K562 (cell line): ENCODE results near the gene ATP5MG. TPM values are rescaled to one million over a fixed set of nuclear protein-coding genes. Genes with fewer than 3 reads are reported as not detected.

Source experiments
- ADNP ChIP-seq: fragments of 200-800 bp; sonication (Bioruptor generic); IDR thresholded peaks from 2 replicates; pipeline ENCODE4 v1.6.1; 2016; ENCODE audit warnings: missing genetic modification characterization, missing compliant biosample characterization
- AFF4 ChIP-seq: sonication (generic); formaldehyde crosslinking; IDR thresholded peaks from 2 replicates; pipeline ENCODE4 v1.8.0; 2023; ENCODE audit warnings: mild to moderate bottlenecking, missing genetic modification reagents
- ARID1B ChIP-seq: fragments of 450-650 bp; IDR thresholded peaks from 2 replicates; pipeline ENCODE4 v1.6.1; 2016; ENCODE audit warnings: antibody characterized with exemption, mild to moderate bottlenecking, inconsistent platforms
- C11orf30 ChIP-seq: fragments of 450-650 bp; IDR thresholded peaks from 2 replicates; pipeline ENCODE4 v1.6.1; 2016; ENCODE audit warnings: low read depth, mild to moderate bottlenecking
- CBFB ChIP-seq: sonication (generic); formaldehyde crosslinking; IDR thresholded peaks from 2 replicates; pipeline ENCODE4 v1.4.0; 2020; ENCODE audit warnings: mild to moderate bottlenecking, missing genetic modification reagents
- CBX5 ChIP-seq: IDR thresholded peaks from 2 replicates; pipeline ENCODE4 v1.6.1; 2014; ENCODE audit warnings: low read depth, borderline replicate concordance
- FOXP1 ChIP-seq: sonication (generic); formaldehyde crosslinking; IDR thresholded peaks from 2 replicates; pipeline ENCODE4 v1.8.0; 2022; ENCODE audit warnings: mild to moderate bottlenecking, missing genetic modification reagents
- NEUROD1 ChIP-seq: fragments of 150-350 bp; IDR thresholded peaks from 2 replicates; pipeline ENCODE4 v1.6.1; 2014; ENCODE audit warnings: borderline replicate concordance, low read length, low read depth; ENCODE audit not compliant: partially characterized antibody
- PATZ1 ChIP-seq: fragments of 250-450 bp; sonication (Bioruptor Pico); IDR thresholded peaks from 2 replicates; pipeline ENCODE4 v1.5.0; 2020; ENCODE audit warnings: mild to moderate bottlenecking, borderline replicate concordance
- SMAD2 ChIP-seq: fragments of 150-350 bp; IDR thresholded peaks from 2 replicates; pipeline ENCODE4 v1.6.1; 2014; ENCODE audit warnings: low read depth, mild to moderate bottlenecking, low read length
- SMC3 ChIP-seq: conservative IDR thresholded peaks from 2 replicates; pipeline ENCODE4 v1.6.1; 2011; ENCODE audit warnings: low read depth, low read length, improper control_type of control experiment; ENCODE audit not compliant: insufficient read depth
- SP2 ChIP-seq: IDR thresholded peaks from 2 replicates; pipeline ENCODE4 v1.6.1; 2011; ENCODE audit warnings: mild to moderate bottlenecking, low read depth, low read length, moderate library complexity; ENCODE audit not compliant: poor library complexity, severe bottlenecking; ENCODE audit errors: extremely low read depth
- TAF7 ChIP-seq: fragments of 450-650 bp; IDR thresholded peaks from 2 replicates; pipeline ENCODE4 v1.6.1; 2016; ENCODE audit warnings: missing genetic modification characterization, missing compliant biosample characterization
- TBL1XR1 ChIP-seq, 2 experiments: IDR thresholded peaks; 2 replicates each; pipeline ENCODE4 v1.6.1; 2012; ENCODE audit warnings: improper control_type of control experiment in 2 of 2, low read length in 2 of 2, mild to moderate bottlenecking in 1 of 2
- ZFP30 ChIP-seq: fragments of 250-450 bp; sonication (Bioruptor Pico); IDR thresholded peaks from 2 replicates; pipeline ENCODE4 v1.8.0; 2022; ENCODE audit warnings: moderate library complexity, mild to moderate bottlenecking, inconsistent platforms, borderline replicate concordance
- ZNF324 ChIP-seq: fragments of 250-450 bp; sonication (Bioruptor Pico); IDR thresholded peaks from 2 replicates; pipeline ENCODE4 v1.4.0; 2020; ENCODE audit warnings: mild to moderate bottlenecking
- ZNF347 ChIP-seq: fragments of 450-650 bp; formaldehyde crosslinking; IDR thresholded peaks from 2 replicates; pipeline ENCODE4 v1.4.0; 2020; ENCODE audit warnings: low read depth, mild to moderate bottlenecking, moderate library complexity
- polyA plus RNA-seq, 8 experiments: library from polyadenylated mRNA; depleted of rRNA in 4 of 8; stranded (reverse) in 5 of 8; unstranded in 3 of 8; fragments of >200 nt; fragmentation: Nextera tagmentation in 2 of 8; fragmentation: Illumina TruSeq in 1 of 8; extraction: Ambion mirVana in 2 of 8; extraction: Trizol in 1 of 8; gene quantifications; 2 replicates each; pipeline versions ENCODE4 v1.2.1 to v1.2.3, GENCODE V29; 2011 to 2014; ENCODE audit warnings: inconsistent platforms in 1 of 8, missing spikeins in 1 of 8
- total RNA-seq, 7 experiments: library from RNA; depleted of rRNA in 6 of 7; stranded (reverse); fragments of >200 nt in 6 of 7; fragmentation: Illumina TruSeq in 2 of 7; extraction: Trizol in 2 of 7; gene quantifications; 2 replicates each; pipeline versions ENCODE4 v1.2.1 to v1.2.3, GENCODE V29; 2011 to 2021; ENCODE audit warnings: low replicate concordance in 1 of 7
- TF ChIP-seq, protein P1 (sequence below): sonication (generic); formaldehyde crosslinking; IDR thresholded peaks from 2 replicates; pipeline ENCODE4 v1.8.0; 2022; ENCODE audit warnings: mild to moderate bottlenecking, missing genetic modification reagents

Gene ATP5MG
- total and polyA plus RNA-seq, 9 of the 15 experiments (the other 6 are each of a cell fraction or from before 2014, with no cell fraction given) = 301 to 2,138 (median 434) TPM

- TF ChIP-seq PATZ1 (CRISPR knock-in tag) = no peak
- no peak for TF ChIP-seq SMAD2
- no peak for TF ChIP-seq CBFB
- no peak for TF ChIP-seq TBL1XR1 (IDR thresholded peaks at IDR 0.05; ENCODE audit: low read length in 2 of 2)
- TF ChIP-seq C11orf30 = peak; percentile 82
- no peak for TF ChIP-seq ZNF347 (CRISPR knock-in tag)
- no peak for TF ChIP-seq NEUROD1
- TF ChIP-seq CBX5 = no peak
- no peak for TF ChIP-seq ADNP
- no peak for TF ChIP-seq ZFP30 (CRISPR knock-in tag)
- TF ChIP-seq TAF7 (tag) = no peak
- no peak for TF ChIP-seq AFF4 (CRISPR knock-in tag)
- TF ChIP-seq SP2 = no peak
- no peak for TF ChIP-seq FOXP1 (CRISPR knock-in tag)
- TF ChIP-seq, protein P1, sequence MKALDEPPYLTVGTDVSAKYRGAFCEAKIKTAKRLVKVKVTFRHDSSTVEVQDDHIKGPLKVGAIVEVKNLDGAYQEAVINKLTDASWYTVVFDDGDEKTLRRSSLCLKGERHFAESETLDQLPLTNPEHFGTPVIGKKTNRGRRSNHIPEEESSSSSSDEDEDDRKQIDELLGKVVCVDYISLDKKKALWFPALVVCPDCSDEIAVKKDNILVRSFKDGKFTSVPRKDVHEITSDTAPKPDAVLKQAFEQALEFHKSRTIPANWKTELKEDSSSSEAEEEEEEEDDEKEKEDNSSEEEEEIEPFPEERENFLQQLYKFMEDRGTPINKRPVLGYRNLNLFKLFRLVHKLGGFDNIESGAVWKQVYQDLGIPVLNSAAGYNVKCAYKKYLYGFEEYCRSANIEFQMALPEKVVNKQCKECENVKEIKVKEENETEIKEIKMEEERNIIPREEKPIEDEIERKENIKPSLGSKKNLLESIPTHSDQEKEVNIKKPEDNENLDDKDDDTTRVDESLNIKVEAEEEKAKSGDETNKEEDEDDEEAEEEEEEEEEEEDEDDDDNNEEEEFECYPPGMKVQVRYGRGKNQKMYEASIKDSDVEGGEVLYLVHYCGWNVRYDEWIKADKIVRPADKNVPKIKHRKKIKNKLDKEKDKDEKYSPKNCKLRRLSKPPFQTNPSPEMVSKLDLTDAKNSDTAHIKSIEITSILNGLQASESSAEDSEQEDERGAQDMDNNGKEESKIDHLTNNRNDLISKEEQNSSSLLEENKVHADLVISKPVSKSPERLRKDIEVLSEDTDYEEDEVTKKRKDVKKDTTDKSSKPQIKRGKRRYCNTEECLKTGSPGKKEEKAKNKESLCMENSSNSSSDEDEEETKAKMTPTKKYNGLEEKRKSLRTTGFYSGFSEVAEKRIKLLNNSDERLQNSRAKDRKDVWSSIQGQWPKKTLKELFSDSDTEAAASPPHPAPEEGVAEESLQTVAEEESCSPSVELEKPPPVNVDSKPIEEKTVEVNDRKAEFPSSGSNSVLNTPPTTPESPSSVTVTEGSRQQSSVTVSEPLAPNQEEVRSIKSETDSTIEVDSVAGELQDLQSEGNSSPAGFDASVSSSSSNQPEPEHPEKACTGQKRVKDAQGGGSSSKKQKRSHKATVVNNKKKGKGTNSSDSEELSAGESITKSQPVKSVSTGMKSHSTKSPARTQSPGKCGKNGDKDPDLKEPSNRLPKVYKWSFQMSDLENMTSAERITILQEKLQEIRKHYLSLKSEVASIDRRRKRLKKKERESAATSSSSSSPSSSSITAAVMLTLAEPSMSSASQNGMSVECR (CRISPR knock-in tag) = no peak
- no peak for TF ChIP-seq ZNF324 (CRISPR knock-in tag)
- no peak for TF ChIP-seq SMC3
- no peak for TF ChIP-seq ARID1B
Observed at GRCh38 chr11:118397448-118397847, 4.0 kb upstream of the ATP5MG start (continued).
